GM23338 (cell line): ENCODE data around the gene SSR4. TPM values are rescaled to one million over a fixed set of nuclear protein-coding genes. Genes with fewer than 3 reads are reported as not detected.

Source experiments
- ATAC-seq: fragments of 200-7000 bp; cut with Tn5 transposase; 3 replicates; pipeline ENCODE4 v1.9.1; 2020
- DNase-seq: peaks from one replicate; pipeline ENCODE4 v3.0.0-alpha.2; 2015; ENCODE audit warnings: low spot score
- H2AFZ ChIP-seq: fragments of 200-600 bp; sonication (generic); 2 replicates; pipeline ENCODE4 v1.8.0; 2016; ENCODE audit warnings: antibody characterized with exemption, mild to moderate bottlenecking, moderate library complexity
- H3F3A ChIP-seq: fragments of 200-600 bp; sonication (generic); replicated peaks from 2 replicates; pipeline ENCODE4 v1.8.0; 2017; ENCODE audit warnings: antibody characterized with exemption, mixed run types, low read depth
- H3K27ac ChIP-seq: fragments of 200-600 bp; sonication (generic); 2 replicates; pipeline ENCODE4 v1.6.1; 2016; ENCODE audit warnings: low read depth
- H3K27me3 ChIP-seq: fragments of 200-600 bp; sonication (generic); 2 replicates; pipeline ENCODE4 v1.8.0; 2016; ENCODE audit warnings: mild to moderate bottlenecking, mixed run types, moderate library complexity; ENCODE audit not compliant: insufficient read depth
- H3K36me3 ChIP-seq: fragments of 200-600 bp; sonication (generic); 2 replicates; pipeline ENCODE4 v1.8.0; 2016; ENCODE audit warnings: mild to moderate bottlenecking; ENCODE audit not compliant: insufficient read depth
- H3K4me1 ChIP-seq: fragments of 200-600 bp; sonication (generic); 2 replicates; pipeline ENCODE4 v1.8.0; 2016; ENCODE audit warnings: mild to moderate bottlenecking, moderate library complexity; ENCODE audit not compliant: insufficient read depth
- H3K4me2 ChIP-seq: fragments of 200-600 bp; sonication (generic); 2 replicates; pipeline ENCODE4 v1.7.1; 2017; ENCODE audit warnings: mixed run types
- H3K4me3 ChIP-seq: fragments of 200-600 bp; sonication (generic); 2 replicates; pipeline ENCODE4 v1.6.1; 2016; ENCODE audit warnings: mixed run types
- H3K79me2 ChIP-seq: fragments of 200-600 bp; sonication (generic); replicated peaks from 2 replicates; pipeline ENCODE4 v1.8.0; 2017; ENCODE audit warnings: mild to moderate bottlenecking; ENCODE audit not compliant: insufficient read depth
- H3K9me2 ChIP-seq: fragments of 200-600 bp; sonication (generic); 2 replicates; pipeline ENCODE4 v1.8.0; 2017; ENCODE audit not compliant: insufficient read depth
- H4K20me1 ChIP-seq: fragments of 200-600 bp; sonication (generic); replicated peaks from 2 replicates; pipeline ENCODE4 v1.8.0; 2017; ENCODE audit warnings: mild to moderate bottlenecking; ENCODE audit not compliant: insufficient read depth
- H3K27ac Mint-ChIP-seq: 2 replicates; pipeline ENCODE4 v1.8.0; 2020; ENCODE audit warnings: inconsistent platforms, mild to moderate bottlenecking, moderate library complexity, mixed read lengths
- H3K27me3 Mint-ChIP-seq: 3 replicates; pipeline ENCODE4 v1.8.0; 2022; ENCODE audit warnings: low read depth, mild to moderate bottlenecking, moderate library complexity, mixed read lengths, inconsistent platforms; ENCODE audit not compliant: insufficient read depth, poor library complexity
- H3K36me3 Mint-ChIP-seq: 3 replicates; pipeline ENCODE4 v1.8.0; 2021; ENCODE audit warnings: low read depth, mild to moderate bottlenecking, inconsistent platforms, moderate library complexity, mixed read lengths
- H3K4me1 Mint-ChIP-seq: 3 replicates; pipeline ENCODE4 v1.8.0; 2020; ENCODE audit warnings: mild to moderate bottlenecking, inconsistent platforms, mixed read lengths
- H3K4me3 Mint-ChIP-seq: 3 replicates; pipeline ENCODE4 v1.8.0; 2021; ENCODE audit warnings: moderate library complexity, mild to moderate bottlenecking, inconsistent platforms, mixed read lengths
- H3K9me3 Mint-ChIP-seq: 3 replicates; pipeline ENCODE4 v1.8.0; 2020; ENCODE audit warnings: moderate library complexity, mild to moderate bottlenecking, inconsistent platforms, mixed read lengths
- CREB1 ChIP-seq: fragments of 250-450 bp; sonication (Bioruptor Pico); IDR thresholded peaks from 2 replicates; pipeline ENCODE4 v1.5.0; 2020; ENCODE audit warnings: low read depth, mild to moderate bottlenecking, moderate library complexity
- CTCF ChIP-seq, 2 experiments: fragments of 200-600 bp in 1 of 2; sonication (generic) in 1 of 2; conservative IDR thresholded peaks; 2 replicates each; pipeline versions ENCODE4 v1.5.1 to v1.6.1; 2016 to 2017; ENCODE audit warnings: antibody characterized with exemption in 2 of 2, low read depth in 2 of 2, mild to moderate bottlenecking in 2 of 2, moderate library complexity in 1 of 2
- ETS1 ChIP-seq: IDR thresholded peaks from 2 replicates; pipeline ENCODE4 v1.6.1; 2016; ENCODE audit warnings: antibody characterized with exemption
- EZH2 ChIP-seq: fragments of 200-600 bp; sonication (generic); IDR thresholded peaks from one replicate; pipeline ENCODE4 v1.8.0; 2017; ENCODE audit warnings: antibody characterized with exemption, mild to moderate bottlenecking, low read depth; ENCODE audit not compliant: unreplicated experiment
- EZH2phosphoT487 ChIP-seq: fragments of 200-600 bp; sonication (generic); IDR thresholded peaks from one replicate; pipeline ENCODE4 v1.8.1; 2018; ENCODE audit warnings: antibody characterized with exemption; ENCODE audit not compliant: unreplicated experiment
- POLR2AphosphoS5 ChIP-seq: IDR thresholded peaks from 2 replicates; pipeline ENCODE4 v1.6.1; 2016; ENCODE audit warnings: antibody characterized with exemption, low read depth
- REST ChIP-seq: IDR thresholded peaks from one replicate; pipeline ENCODE4 v1.6.1; 2018; ENCODE audit warnings: antibody characterized with exemption; ENCODE audit not compliant: unreplicated experiment
- STAT1 ChIP-seq: IDR thresholded peaks from one replicate; pipeline ENCODE4 v1.6.1; 2016; ENCODE audit warnings: antibody characterized with exemption; ENCODE audit not compliant: unreplicated experiment
- ZNF331 ChIP-seq: fragments of 250-450 bp; sonication (Bioruptor Pico); IDR thresholded peaks from 2 replicates; pipeline ENCODE4 v1.5.0; 2020; ENCODE audit warnings: low read depth, mild to moderate bottlenecking, moderate library complexity
- polyA plus RNA-seq: library from polyadenylated mRNA; unstranded; fragments of >200 nt; fragmentation: Nextera tagmentation; extraction: Ambion mirVana; gene quantifications from 2 replicates; pipeline ENCODE4 v1.2.1, GENCODE V29; 2016
- total RNA-seq: library from RNA; depleted of rRNA; stranded (reverse); fragments of >200 nt; shearing (Covaris generic); gene quantifications from 2 replicates; pipeline ENCODE4 v1.2.3, GENCODE V29; 2014

The SSR4 gene
- total and polyA plus RNA-seq, 2 experiments from 2014 or later: 107 to 352 TPM

GRCh38 chrX:153789654-153790053 lies 4.8 kb upstream of the SSR4 start:
- no peak overlapping the region for H3K4me2 ChIP-seq
- H2AFZ ChIP-seq: no peak overlapping the region
- H3K4me1 ChIP-seq: no peaks in the 10 kb centered on the region
- peaks cover 21% of the 10 kb centered on the region for H3K79me2 ChIP-seq
- H4K20me1 ChIP-seq: no peaks in the 10 kb centered on the region
- Mint-ChIP-seq H3K9me3 (no peaks in the 10 kb centered on the region), H3K4me3 (no peak overlapping the region), H3K27ac (no peak overlapping the region), H3K36me3 (peaks cover 6% of the 10 kb centered on the region; the same call in 1 of the 3 replicates), H3K27me3 (peaks cover 2% of the 10 kb centered on the region), H3K4me1 (peaks cover 7% of the 10 kb centered on the region)
- DNase-seq (no peak), ATAC-seq (no peak)
- no peaks in the 10 kb centered on the region for H3F3A ChIP-seq
- no peaks in the 10 kb centered on the region for H3K9me2 ChIP-seq
- TF ChIP-seq POLR2AphosphoS5 (no peak), CREB1 (CRISPR knock-in tag) (no peak), ETS1 (no peak), EZH2phosphoT487 (no peak), ZNF331 (no peak), CTCF (conservative IDR thresholded peaks at IDR 0.05; ENCODE audit: low read depth in 2 of 2) (no peak), EZH2 (no peak), REST (no peak), STAT1 (no peak)
- H3K4me3 ChIP-seq: no peak overlapping the region
- H3K36me3 ChIP-seq: no peaks in the 10 kb centered on the region
- no peaks in the 10 kb centered on the region for H3K27me3 ChIP-seq
- H3K27ac ChIP-seq: no peak overlapping the region
